K562 (cell line): ENCODE results near the gene RNF223. TPM values are rescaled to one million over a fixed set of nuclear protein-coding genes. Genes with fewer than 3 reads are reported as not detected.

ENCODE experiments used
- BRD9 ChIP-seq: fragments of 450-650 bp; IDR thresholded peaks from 2 replicates; pipeline ENCODE4 v1.6.1; 2018; ENCODE audit warnings: low read depth; ENCODE audit not compliant: partially characterized antibody
- CBX1 ChIP-seq: sonication (generic); IDR thresholded peaks from 2 replicates; pipeline ENCODE4 v1.6.1; 2016; ENCODE audit warnings: antibody characterized with exemption, low read depth, mild to moderate bottlenecking
- ETS1 ChIP-seq: conservative IDR thresholded peaks from 2 replicates; pipeline ENCODE4 v1.6.1; 2011; ENCODE audit warnings: low read depth, mild to moderate bottlenecking, low read length; ENCODE audit not compliant: control insufficient read depth
- HINFP ChIP-seq: fragments of 450-650 bp; conservative IDR thresholded peaks from 2 replicates; pipeline ENCODE4 v1.6.1; 2016; ENCODE audit warnings: missing genetic modification characterization, low read depth, mild to moderate bottlenecking, control low read depth, missing compliant biosample characterization
- L3MBTL2 ChIP-seq: fragments of 450-650 bp; IDR thresholded peaks from 2 replicates; pipeline ENCODE4 v1.6.1; 2016; ENCODE audit warnings: mild to moderate bottlenecking, moderate library complexity
- MAFG ChIP-seq: fragments of 450-650 bp; conservative IDR thresholded peaks from 2 replicates; pipeline ENCODE4 v1.6.1; 2016; ENCODE audit warnings: missing genetic modification characterization, missing compliant biosample characterization
- MED1 ChIP-seq: sonication (generic); formaldehyde crosslinking; IDR thresholded peaks from 2 replicates; pipeline ENCODE4 v1.8.1; 2023; ENCODE audit warnings: missing genetic modification reagents, borderline replicate concordance
- POLR2G ChIP-seq: fragments of 200-400 bp; formaldehyde crosslinking; IDR thresholded peaks from 2 replicates; pipeline ENCODE4 v1.6.1; 2017; ENCODE audit warnings: low read depth, mild to moderate bottlenecking, antibody characterized with exemption, low read length, moderate library complexity
- RHOXF2B ChIP-seq: fragments of 250-450 bp; sonication (Bioruptor Pico); conservative IDR thresholded peaks from 2 replicates; pipeline ENCODE4 v1.5.1; 2021
- SAFB ChIP-seq: fragments of 200-400 bp; formaldehyde crosslinking; IDR thresholded peaks from 2 replicates; pipeline ENCODE4 v1.6.1; 2017; ENCODE audit warnings: low read depth, low read length, borderline replicate concordance
- TEAD4 ChIP-seq, 2 experiments: sonication (generic) in 1 of 2; formaldehyde crosslinking in 1 of 2; IDR thresholded peaks; 2 replicates each; pipeline versions ENCODE4 v1.6.1 to v1.8.0; 2012 to 2022; ENCODE audit warnings: borderline replicate concordance in 1 of 2, inconsistent platforms in 1 of 2, low read length in 1 of 2, mild to moderate bottlenecking in 1 of 2, missing genetic modification reagents in 1 of 2
- ZBTB17 ChIP-seq: fragments of 450-650 bp; formaldehyde crosslinking; IDR thresholded peaks from 2 replicates; pipeline ENCODE4 v1.4.0; 2020; ENCODE audit warnings: mild to moderate bottlenecking
- ZNF445 ChIP-seq: fragments of 250-450 bp; sonication (Bioruptor Pico); IDR thresholded peaks from 2 replicates; pipeline ENCODE4 v1.4.0; 2020; ENCODE audit warnings: low read depth, mild to moderate bottlenecking, moderate library complexity
- polyA plus RNA-seq, 8 experiments: library from polyadenylated mRNA; depleted of rRNA in 4 of 8; stranded (reverse) in 5 of 8; unstranded in 3 of 8; fragments of >200 nt; fragmentation: Nextera tagmentation in 2 of 8; fragmentation: Illumina TruSeq in 1 of 8; extraction: Ambion mirVana in 2 of 8; extraction: Trizol in 1 of 8; gene quantifications; 2 replicates each; pipeline versions ENCODE4 v1.2.1 to v1.2.3, GENCODE V29; 2011 to 2014; ENCODE audit warnings: inconsistent platforms in 1 of 8, missing spikeins in 1 of 8
- total RNA-seq, 7 experiments: library from RNA; depleted of rRNA in 6 of 7; stranded (reverse); fragments of >200 nt in 6 of 7; fragmentation: Illumina TruSeq in 2 of 7; extraction: Trizol in 2 of 7; gene quantifications; 2 replicates each; pipeline versions ENCODE4 v1.2.1 to v1.2.3, GENCODE V29; 2011 to 2021; ENCODE audit warnings: low replicate concordance in 1 of 7
- TF ChIP-seq, protein P1 (sequence below): fragments of 250-450 bp; sonication (Bioruptor Pico); IDR thresholded peaks from 2 replicates; pipeline ENCODE4 v1.4.0; 2020

Gene RNF223
- total and polyA plus RNA-seq, 9 of the 15 experiments (the other 6 are each of a cell fraction or from before 2014, with no cell fraction given), result 0.04 to 0.32 TPM; not detected in 7

DNA sequence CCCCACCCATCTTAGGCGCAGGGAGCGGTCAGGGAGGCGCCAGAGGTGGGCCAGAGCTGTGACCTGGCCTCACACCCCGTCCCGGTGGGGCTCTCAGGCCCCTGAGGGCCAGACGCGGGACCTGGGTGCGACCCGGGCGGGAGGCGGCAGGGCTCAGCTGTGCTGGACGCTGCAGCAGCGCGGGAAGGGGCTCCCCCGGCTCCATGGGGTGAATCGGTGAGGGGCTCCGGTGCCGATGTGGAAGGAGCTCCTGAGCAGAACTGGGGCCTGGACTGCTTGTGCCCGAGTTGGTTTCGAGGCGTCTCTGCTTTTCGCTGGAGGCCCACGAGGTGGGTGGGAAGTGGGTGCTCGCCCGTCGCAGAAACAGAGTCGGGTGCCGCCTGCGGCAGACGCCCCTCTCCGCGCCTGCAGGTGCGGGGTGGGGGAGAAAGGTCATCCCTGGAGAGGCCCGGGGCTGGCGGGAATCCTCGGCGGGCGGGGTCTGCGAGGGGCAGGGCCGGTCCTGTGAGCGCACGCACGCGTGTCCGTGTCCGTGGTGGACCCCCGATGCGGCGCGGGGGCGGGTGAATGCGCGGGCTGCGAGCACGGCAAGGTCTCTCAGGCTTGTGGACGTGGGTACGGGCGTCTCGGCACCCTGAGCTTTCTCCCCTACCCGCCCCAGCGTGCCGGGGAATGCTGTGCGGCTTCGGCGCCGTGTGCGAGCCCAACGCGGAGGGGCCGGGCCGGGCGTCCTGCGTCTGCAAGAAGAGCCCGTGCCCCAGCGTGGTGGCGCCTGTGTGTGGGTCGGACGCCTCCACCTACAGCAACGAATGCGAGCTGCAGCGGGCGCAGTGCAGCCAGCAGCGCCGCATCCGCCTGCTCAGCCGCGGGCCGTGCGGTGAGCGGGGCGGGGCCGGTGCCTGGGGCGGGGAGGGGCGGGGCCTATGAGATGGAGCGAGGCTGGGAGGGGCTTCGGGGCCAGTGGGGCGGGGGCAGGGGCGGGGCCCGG, 33.8 kb downstream of the RNF223 start (continued):
- TF ChIP-seq, protein P1, sequence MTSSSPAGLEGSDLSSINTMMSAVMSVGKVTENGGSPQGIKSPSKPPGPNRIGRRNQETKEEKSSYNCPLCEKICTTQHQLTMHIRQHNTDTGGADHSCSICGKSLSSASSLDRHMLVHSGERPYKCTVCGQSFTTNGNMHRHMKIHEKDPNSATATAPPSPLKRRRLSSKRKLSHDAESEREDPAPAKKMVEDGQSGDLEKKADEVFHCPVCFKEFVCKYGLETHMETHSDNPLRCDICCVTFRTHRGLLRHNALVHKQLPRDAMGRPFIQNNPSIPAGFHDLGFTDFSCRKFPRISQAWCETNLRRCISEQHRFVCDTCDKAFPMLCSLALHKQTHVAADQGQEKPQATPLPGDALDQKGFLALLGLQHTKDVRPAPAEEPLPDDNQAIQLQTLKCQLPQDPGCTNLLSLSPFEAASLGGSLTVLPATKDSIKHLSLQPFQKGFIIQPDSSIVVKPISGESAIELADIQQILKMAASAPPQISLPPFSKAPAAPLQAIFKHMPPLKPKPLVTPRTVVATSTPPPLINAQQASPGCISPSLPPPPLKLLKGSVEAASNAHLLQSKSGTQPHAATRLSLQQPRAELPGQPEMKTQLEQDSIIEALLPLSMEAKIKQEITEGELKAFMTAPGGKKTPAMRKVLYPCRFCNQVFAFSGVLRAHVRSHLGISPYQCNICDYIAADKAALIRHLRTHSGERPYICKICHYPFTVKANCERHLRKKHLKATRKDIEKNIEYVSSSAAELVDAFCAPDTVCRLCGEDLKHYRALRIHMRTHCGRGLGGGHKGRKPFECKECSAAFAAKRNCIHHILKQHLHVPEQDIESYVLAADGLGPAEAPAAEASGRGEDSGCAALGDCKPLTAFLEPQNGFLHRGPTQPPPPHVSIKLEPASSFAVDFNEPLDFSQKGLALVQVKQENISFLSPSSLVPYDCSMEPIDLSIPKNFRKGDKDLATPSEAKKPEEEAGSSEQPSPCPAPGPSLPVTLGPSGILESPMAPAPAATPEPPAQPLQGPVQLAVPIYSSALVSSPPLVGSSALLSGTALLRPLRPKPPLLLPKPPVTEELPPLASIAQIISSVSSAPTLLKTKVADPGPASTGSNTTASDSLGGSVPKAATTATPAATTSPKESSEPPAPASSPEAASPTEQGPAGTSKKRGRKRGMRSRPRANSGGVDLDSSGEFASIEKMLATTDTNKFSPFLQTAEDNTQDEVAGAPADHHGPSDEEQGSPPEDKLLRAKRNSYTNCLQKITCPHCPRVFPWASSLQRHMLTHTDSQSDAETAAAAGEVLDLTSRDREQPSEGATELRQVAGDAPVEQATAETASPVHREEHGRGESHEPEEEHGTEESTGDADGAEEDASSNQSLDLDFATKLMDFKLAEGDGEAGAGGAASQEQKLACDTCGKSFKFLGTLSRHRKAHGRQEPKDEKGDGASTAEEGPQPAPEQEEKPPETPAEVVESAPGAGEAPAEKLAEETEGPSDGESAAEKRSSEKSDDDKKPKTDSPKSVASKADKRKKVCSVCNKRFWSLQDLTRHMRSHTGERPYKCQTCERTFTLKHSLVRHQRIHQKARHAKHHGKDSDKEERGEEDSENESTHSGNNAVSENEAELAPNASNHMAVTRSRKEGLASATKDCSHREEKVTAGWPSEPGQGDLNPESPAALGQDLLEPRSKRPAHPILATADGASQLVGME, result 0 out of 2 replicates have a peak, but pooled peaks have one; percentile 51
- TF ChIP-seq CBX1, result 0 out of 2 replicates have a peak, but pooled peaks have one; percentile 50
- TF ChIP-seq BRD9, result no peak
- TF ChIP-seq L3MBTL2, result 0 out of 2 replicates have a peak, but pooled peaks have one; percentile 56
- no peak for TF ChIP-seq ZNF445 (CRISPR knock-in tag)
- 0 out of 2 replicates have a peak, but pooled peaks have one; percentile 34 for TF ChIP-seq POLR2G
- TF ChIP-seq MED1 (CRISPR knock-in tag), result no peak
- TF ChIP-seq TEAD4 (IDR thresholded peaks at IDR 0.05; ENCODE audit: low read length), result 0 out of 2 replicates have a peak, but pooled peaks have one; percentile 14
- no peak for TF ChIP-seq TEAD4 (CRISPR knock-in tag; IDR thresholded peaks at IDR 0.05; ENCODE audit: borderline replicate concordance)
- 0 out of 2 replicates have a peak, but pooled peaks have one; percentile 47 for TF ChIP-seq RHOXF2B (CRISPR knock-in tag)
- no peak for TF ChIP-seq MAFG (tag)
- TF ChIP-seq ZBTB17 (CRISPR knock-in tag), result 0 out of 2 replicates have a peak, but pooled peaks have one; percentile 55
- peak; percentile 97 for TF ChIP-seq SAFB
- TF ChIP-seq ETS1, result no peak
- no peak for TF ChIP-seq HINFP (tag)
